GM12875 (cell line): ENCODE results near the gene CPXM2.

Experiments used
- H3K4me3 ChIP-seq: one replicate; pipeline ENCODE4 v1.5.1; 2011; ENCODE audit warnings: low read depth, low read length, control low read depth
- TF ChIP-seq, protein P1 (sequence below): IDR thresholded peaks from 2 replicates; pipeline ENCODE4 v1.5.1; 2011; ENCODE audit warnings: low read depth, mild to moderate bottlenecking, control low read depth, inconsistent platforms, low read length, moderate library complexity, borderline replicate concordance; ENCODE audit not compliant: insufficient read depth

CPXM2 gene

GRCh38 chr10:123912466-123912865, 20.9 kb upstream of the CPXM2 start:
- TF ChIP-seq, protein P1, sequence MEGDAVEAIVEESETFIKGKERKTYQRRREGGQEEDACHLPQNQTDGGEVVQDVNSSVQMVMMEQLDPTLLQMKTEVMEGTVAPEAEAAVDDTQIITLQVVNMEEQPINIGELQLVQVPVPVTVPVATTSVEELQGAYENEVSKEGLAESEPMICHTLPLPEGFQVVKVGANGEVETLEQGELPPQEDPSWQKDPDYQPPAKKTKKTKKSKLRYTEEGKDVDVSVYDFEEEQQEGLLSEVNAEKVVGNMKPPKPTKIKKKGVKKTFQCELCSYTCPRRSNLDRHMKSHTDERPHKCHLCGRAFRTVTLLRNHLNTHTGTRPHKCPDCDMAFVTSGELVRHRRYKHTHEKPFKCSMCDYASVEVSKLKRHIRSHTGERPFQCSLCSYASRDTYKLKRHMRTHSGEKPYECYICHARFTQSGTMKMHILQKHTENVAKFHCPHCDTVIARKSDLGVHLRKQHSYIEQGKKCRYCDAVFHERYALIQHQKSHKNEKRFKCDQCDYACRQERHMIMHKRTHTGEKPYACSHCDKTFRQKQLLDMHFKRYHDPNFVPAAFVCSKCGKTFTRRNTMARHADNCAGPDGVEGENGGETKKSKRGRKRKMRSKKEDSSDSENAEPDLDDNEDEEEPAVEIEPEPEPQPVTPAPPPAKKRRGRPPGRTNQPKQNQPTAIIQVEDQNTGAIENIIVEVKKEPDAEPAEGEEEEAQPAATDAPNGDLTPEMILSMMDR: no peak
- H3K4me3 ChIP-seq: no peak overlapping the region

- TF ChIP-seq, protein P1: no peak
- H3K4me3 ChIP-seq: no peak overlapping the region
These were observed 20.3 kb upstream of the CPXM2 start for GRCh38 chr10:123911866-123912265.

- TF ChIP-seq, protein P1: no peak
- H3K4me3 ChIP-seq: no peak overlapping the region
These were observed 18.3 kb upstream of the CPXM2 start for GRCh38 chr10:123909866-123910265.

DNA sequence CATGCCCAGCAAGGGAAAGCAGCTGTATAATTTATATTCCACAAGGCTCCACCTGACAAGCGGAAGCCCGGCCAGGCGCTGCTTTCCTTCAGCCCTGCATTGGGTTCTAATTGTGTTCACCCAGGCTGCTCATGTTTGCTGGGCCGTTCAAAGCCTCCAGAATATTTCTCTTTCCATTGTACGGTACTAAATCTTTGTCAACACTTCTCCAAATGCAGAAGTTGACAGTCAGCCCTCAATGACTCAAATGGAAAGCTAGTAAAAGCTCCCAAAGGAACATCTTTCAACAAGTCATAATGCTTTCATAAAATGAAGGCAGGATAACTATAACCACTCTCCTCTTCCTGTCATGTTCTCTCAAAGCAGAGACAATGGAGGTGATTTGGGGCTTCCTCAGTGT, 17.8 kb upstream of the CPXM2 start:
- TF ChIP-seq, protein P1: no peak
- no peak overlapping the region for H3K4me3 ChIP-seq

GRCh38 chr10:123908379-123908778, 16.8 kb upstream of the CPXM2 start:
- TF ChIP-seq, protein P1: no peak
- H3K4me3 ChIP-seq: no peak overlapping the region

GRCh38 chr10:123906884-123907652, 15.5 kb upstream of the CPXM2 start:
- no peak overlapping the region for H3K4me3 ChIP-seq
- TF ChIP-seq, protein P1: no peak

DNA sequence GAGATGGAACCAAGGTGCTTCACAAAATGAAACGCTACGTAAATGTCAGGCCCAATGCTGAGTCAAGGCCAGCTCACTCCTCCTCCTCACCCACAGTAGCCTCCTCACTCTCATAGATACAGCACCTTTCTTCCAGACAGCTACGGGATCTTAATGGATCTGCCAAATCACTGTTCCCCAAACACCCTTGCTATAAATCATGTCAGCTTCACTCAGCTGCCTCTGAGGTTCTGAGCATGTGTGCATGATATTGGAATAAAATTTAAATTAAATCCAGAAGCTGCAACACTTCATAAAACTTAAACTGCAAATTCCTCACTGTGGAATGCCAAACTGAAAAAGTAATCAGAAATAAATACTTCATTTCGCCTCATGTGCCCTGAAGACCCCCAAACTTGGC, 14.7 kb upstream of the CPXM2 start:
- TF ChIP-seq, protein P1: no peak

More for the DNA sequence above, 14.7 kb upstream of the CPXM2 start:
- no peak overlapping the region for H3K4me3 ChIP-seq
